Heart left ventricle (tissue), 16 donors: ENCODE measurements around the gene ARRDC4. TPM values are rescaled to one million over a fixed set of nuclear protein-coding genes. Genes with fewer than 3 reads are reported as not detected.

Experiments
- ATAC-seq, 4 donors: fragments of 200-7000 bp; cut with Tn5 transposase; one replicate each; pipeline ENCODE4 v1.9.1; 2020 to 2022; ENCODE audit warnings: moderate library complexity in 4 of 4, mild to moderate bottlenecking in 3 of 4, moderate number of reproducible peaks in 1 of 4
- DNase-seq, 5 donors: peaks; one replicate each; pipeline ENCODE4 v3.0.0-alpha.2; 2020
- H3K27ac ChIP-seq, 12 donors: fragments of 200-600 bp; sonication (generic) in 4 of 12; one replicate each; pipeline versions ENCODE4 v1.5.0 to v1.8.0; 2016 to 2022; ENCODE audit warnings: mild to moderate bottlenecking in 2 of 12
- H3K27me3 ChIP-seq, 9 donors: fragments of 200-600 bp; sonication (generic) in 2 of 9; one replicate each; pipeline versions ENCODE4 v1.5.1 to v1.8.0; 2016 to 2022; ENCODE audit warnings: mild to moderate bottlenecking in 3 of 9
- H3K36me3 ChIP-seq, 9 donors: fragments of 200-600 bp; sonication (generic) in 2 of 9; one replicate each; pipeline versions ENCODE4 v1.5.0 to v1.8.0; 2018 to 2022; ENCODE audit warnings: mild to moderate bottlenecking in 2 of 9
- H3K4me1 ChIP-seq, 12 donors: fragments of 200-600 bp; sonication (generic) in 4 of 12; one replicate each; pipeline versions ENCODE4 v1.5.0 to v1.8.0; 2016 to 2022; ENCODE audit warnings: mild to moderate bottlenecking in 3 of 12
- H3K4me3 ChIP-seq, 12 donors: fragments of 200-600 bp; sonication (generic) in 4 of 12; one replicate each; pipeline versions ENCODE4 v1.5.0 to v1.8.0; 2017 to 2022; ENCODE audit warnings: mild to moderate bottlenecking in 9 of 12, moderate library complexity in 4 of 12
- H3K9me3 ChIP-seq, 12 donors: fragments of 200-600 bp; sonication (generic) in 4 of 12; one replicate each; pipeline versions ENCODE4 v1.5.0 to v1.8.0; 2016 to 2022; ENCODE audit warnings: mild to moderate bottlenecking in 1 of 12
- POLR2A ChIP-seq, 2 donors: fragments of 450-650 bp; IDR thresholded peaks; one replicate each; pipeline ENCODE4 v1.6.1; 2017; ENCODE audit warnings: antibody characterized with exemption in 2 of 2, mild to moderate bottlenecking in 2 of 2, moderate library complexity in 2 of 2
- whole genome bisulfite sequencing, 4 donors: extraction: QIAGEN DNeasy Blood & Tissue Kit in 2 of 4; methylation state at CpG; one replicate each; pipeline versions ENCODE4 v1.1.5 to v1.1.7; 2013 to 2018; 5-methylcytosine and 5-hydroxymethylcytosine counted together
- intact Hi-C, 10 donors: fragments of 100-400 bp; cut with DNase I; formaldehyde crosslinking; loops; one replicate each; pipeline versions ENCODE4 v1.11.1 to v1.14.2; 2022
- polyA plus RNA-seq, 2 donors: library from polyadenylated mRNA; stranded (reverse); fragments of 200-250 nt; gene quantifications; one replicate each; pipeline ENCODE4 v1.2.3, GENCODE V29; 2013
- total RNA-seq, 9 donors: library from RNA; depleted of rRNA in 2 of 9; stranded (reverse); fragments of >200 nt in 2 of 9; fragmentation: NEBNext Ultra II Directional in 3 of 9; extraction: Animal tissue kit (Norgen Biotek cat#: 25700) in 3 of 9; gene quantifications; one replicate each; pipeline versions ENCODE4 v1.1.0 to v1.2.4, GENCODE V29; 2016 to 2023
- TF ChIP-seq, protein P1 (sequence below), 12 donors: fragments of 200-600 bp; sonication (generic) in 4 of 12; IDR thresholded peaks; one replicate each; pipeline versions ENCODE4 v1.5.0 to v1.8.0; 2018 to 2022; ENCODE audit warnings: antibody characterized with exemption in 12 of 12, mild to moderate bottlenecking in 5 of 12
- donor health status: ischemic (EF 13 %, LVEDD 7.1; RV severe dilation, severe dysfunction).
- donor health status: healthy with polysubstance abuse.
- donor health status: DM: no; HTN: yes; CAD: no.
- donor health status: DM: no; HTN: no; CAD: no.
- donor health status: ischemic (EF 25% LVEDD 6.9; RV normal size, moderate dysfunction).
- donor health status: ischemic (EF 25% LVEDD 5.7; RV mildly dilated, moderate dysfunction).
- donor health status: healthy.
- donor health status: DM: yes; HTN: yes; CAD: no.
- donor health status: ischemic (EF 35%, LVEDD 5.7; RV mildly dilated, moderate dysfunction).
- donor health status: nonischemic (EF 11% LVEDD 7.7; RV severe dilation, severe dysfunction).
- donor health status: DM: yes; HTN: yes; CAD: no.
- donor health status: PGD.
- donor health status: ischemic (EF 29% LVEDD 5.4; RV normal size, mild dysfunction).
- donor health status: nonischemic (EF 23%, LVEDD 6.1; RV moderate dilation, normal function).

The ARRDC4 gene
- total and polyA plus RNA-seq, 11 donors, result 9.7 to 49.6 (median 18.2) TPM

- no peak for TF ChIP-seq POLR2A (IDR thresholded peaks at IDR 0.05)
- TF ChIP-seq, protein P1, sequence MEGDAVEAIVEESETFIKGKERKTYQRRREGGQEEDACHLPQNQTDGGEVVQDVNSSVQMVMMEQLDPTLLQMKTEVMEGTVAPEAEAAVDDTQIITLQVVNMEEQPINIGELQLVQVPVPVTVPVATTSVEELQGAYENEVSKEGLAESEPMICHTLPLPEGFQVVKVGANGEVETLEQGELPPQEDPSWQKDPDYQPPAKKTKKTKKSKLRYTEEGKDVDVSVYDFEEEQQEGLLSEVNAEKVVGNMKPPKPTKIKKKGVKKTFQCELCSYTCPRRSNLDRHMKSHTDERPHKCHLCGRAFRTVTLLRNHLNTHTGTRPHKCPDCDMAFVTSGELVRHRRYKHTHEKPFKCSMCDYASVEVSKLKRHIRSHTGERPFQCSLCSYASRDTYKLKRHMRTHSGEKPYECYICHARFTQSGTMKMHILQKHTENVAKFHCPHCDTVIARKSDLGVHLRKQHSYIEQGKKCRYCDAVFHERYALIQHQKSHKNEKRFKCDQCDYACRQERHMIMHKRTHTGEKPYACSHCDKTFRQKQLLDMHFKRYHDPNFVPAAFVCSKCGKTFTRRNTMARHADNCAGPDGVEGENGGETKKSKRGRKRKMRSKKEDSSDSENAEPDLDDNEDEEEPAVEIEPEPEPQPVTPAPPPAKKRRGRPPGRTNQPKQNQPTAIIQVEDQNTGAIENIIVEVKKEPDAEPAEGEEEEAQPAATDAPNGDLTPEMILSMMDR (IDR thresholded peaks at IDR 0.05), result no peak
- DNase-seq, result no peak
- Histone ChIP-seq H3K9me3 (no peaks in the 10 kb centered on the region), H3K4me1 (no peaks in the 10 kb centered on the region), H3K4me3 (no peak overlapping the region), H3K36me3 (no peaks in the 10 kb centered on the region), H3K27me3 (no peaks in the 10 kb centered on the region), H3K27ac (peak overlapping the region in 1 of 12 donors; percentile 82)
- WGBS, 4 donors, result 75 to 84% (median 82%) methylated on average over 5 of the region's 5 CpGs
- ATAC-seq, result no peak
- intact Hi-C loops, result no loop called here
These were observed 43.0 kb downstream of the ARRDC4 start for GRCh38 chr15:98003518-98003917.

DNA sequence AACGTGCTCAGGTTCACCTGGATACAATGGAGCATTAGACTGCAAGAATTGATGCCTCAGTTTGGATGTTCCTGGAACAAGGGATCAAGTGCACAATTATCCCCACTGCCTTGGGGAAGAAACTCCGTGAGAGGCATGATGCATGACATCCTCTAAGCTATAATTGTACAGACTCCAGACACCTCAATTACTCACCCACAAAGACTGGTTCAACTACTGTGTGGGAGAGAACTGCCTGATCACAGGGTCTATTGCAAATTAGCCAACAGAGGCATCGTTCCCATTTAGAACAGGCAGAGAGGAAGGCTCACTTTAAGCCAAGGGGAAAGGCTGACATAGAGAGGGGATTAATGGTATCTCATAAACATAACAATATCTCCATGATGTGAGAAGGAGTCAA lies 43.5 kb downstream of the ARRDC4 start:
- Histone ChIP-seq H3K27me3 (no peaks in the 10 kb centered on the region), H3K9me3 (no peaks in the 10 kb centered on the region), H3K4me3 (no peak overlapping the region), H3K4me1 (no peaks in the 10 kb centered on the region), H3K36me3 (no peaks in the 10 kb centered on the region), H3K27ac (peak overlapping the region in 1 of 12 donors; percentile 82)
- no peak for TF ChIP-seq POLR2A (IDR thresholded peaks at IDR 0.05)
- TF ChIP-seq, protein P1 (IDR thresholded peaks at IDR 0.05), result no peak
- intact Hi-C loops, result no loop called here
- DNase-seq (no peak), ATAC-seq (no peak)
- WGBS, 4 donors, result 55 to 67% (median 61%) methylated on average over 3 of the region's 3 CpGs

DNA sequence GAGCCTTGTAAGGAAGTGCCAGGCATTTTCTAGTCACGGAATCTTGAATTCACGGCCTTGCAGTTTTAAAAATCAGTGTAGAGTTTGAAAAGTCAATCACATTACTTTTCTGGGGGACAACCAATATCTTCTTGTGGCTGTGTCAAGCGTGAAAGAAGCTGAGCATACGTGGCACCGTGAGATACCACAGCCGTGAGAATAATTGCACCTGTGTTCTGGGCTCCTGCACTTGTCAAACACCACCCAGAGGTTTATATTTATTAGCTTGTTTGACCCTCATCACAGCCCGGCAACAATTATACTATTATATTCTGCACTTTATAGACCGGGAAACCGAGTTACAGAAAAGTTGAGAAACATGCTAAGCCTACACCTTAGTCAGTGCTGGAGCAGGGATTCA lies 45.2 kb downstream of the ARRDC4 start:
- Histone ChIP-seq H3K27me3 (no peaks in the 10 kb centered on the region), H3K36me3 (no peaks in the 10 kb centered on the region), H3K4me1 (no peaks in the 10 kb centered on the region), H3K9me3 (no peaks in the 10 kb centered on the region), H3K4me3 (no peak overlapping the region), H3K27ac (peak overlapping the region in 1 of 12 donors; percentile 82)
- WGBS, 4 donors, result 67 to 81% (median 74%) methylated on average over 9 of the region's 9 CpGs
- intact Hi-C loops, result no loop called here
- TF ChIP-seq, protein P1 (IDR thresholded peaks at IDR 0.05), result no peak
- TF ChIP-seq POLR2A (IDR thresholded peaks at IDR 0.05), result no peak
- no peak for DNase-seq
- ATAC-seq, result no peak

DNA sequence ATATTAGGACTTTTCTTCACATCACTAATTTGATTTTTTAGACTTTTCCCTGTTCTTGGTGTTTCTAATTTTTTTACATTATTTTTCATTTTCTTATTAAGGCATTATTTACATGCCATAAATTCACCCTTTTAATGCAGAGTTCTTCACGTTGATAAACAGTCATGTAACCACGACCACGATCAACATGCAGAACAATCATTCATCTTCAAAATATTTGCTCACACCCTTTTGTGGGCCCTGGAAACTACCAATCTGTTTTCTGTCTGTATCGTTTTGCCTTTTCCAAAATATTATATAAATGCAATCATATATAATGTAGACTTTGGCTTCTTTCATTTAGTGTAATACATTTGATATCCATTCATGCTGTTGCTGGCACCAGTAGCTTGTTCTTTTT lies 48.7 kb downstream of the ARRDC4 start:
- Histone ChIP-seq H3K36me3 (no peaks in the 10 kb centered on the region), H3K9me3 (no peaks in the 10 kb centered on the region), H3K27me3 (no peaks in the 10 kb centered on the region), H3K4me1 (no peaks in the 10 kb centered on the region), H3K4me3 (no peak overlapping the region), H3K27ac (peak overlapping the region in 1 of 12 donors; percentile 82)
- no peak for DNase-seq
- intact Hi-C loops, result no loop called here
- no peak for TF ChIP-seq POLR2A (IDR thresholded peaks at IDR 0.05)
- TF ChIP-seq, protein P1 (IDR thresholded peaks at IDR 0.05), result no peak
- ATAC-seq, result no peak
- 81 to 88% (median 86%) methylated on average over 4 of the region's 4 CpGs for WGBS, 4 donors
